HG03521 (cell line): Measurements from ENCODE around the gene RSPH6A.
A peak's percentile ranks its signal among the peaks of the same experiment; 100 is the strongest.
"Not testable (repeated sequence)": the region's sequence is repeated elsewhere in the genome, so short reads cannot be mapped to it uniquely, and the experiment has no call there.

Source experiments
- ATAC-seq: cut with Tn5 transposase; IDR thresholded peaks from one replicate; pipeline ENCODE4 v1.9.1; 2021; ENCODE audit warnings: mild to moderate bottlenecking, moderate library complexity; ENCODE audit not compliant: unreplicated experiment

Gene RSPH6A

GRCh38 chr19:45804140-45804958 lies 10.8 kb downstream of the RSPH6A start:
- no peak for ATAC-seq

DNA sequence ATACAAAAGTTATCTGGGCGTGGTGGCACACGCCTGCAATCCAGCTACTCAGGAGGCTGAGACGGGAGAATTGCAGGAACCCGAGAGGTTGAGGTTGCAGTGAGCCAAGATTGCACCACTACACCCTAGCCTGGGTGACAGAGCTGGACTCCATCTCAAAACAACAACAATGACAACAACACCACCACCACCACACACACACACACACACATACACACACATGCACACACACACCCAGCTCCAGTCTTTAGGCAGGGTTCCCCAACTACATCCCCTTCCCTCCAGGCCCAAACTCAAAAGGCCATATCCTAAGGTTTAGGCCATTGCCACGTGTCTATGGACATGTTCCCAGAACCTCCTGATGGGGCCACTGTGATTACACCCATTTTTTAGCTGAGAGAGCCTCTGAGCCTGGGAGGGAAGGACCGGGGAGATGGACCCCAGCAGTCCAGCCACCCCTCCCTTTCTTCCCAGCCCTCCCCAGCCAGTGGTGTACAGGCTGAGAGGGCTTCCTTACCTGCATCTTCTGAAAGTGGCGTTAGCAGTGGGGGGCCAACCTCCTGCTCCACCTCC lies 13.4 kb downstream of the RSPH6A start:
- ATAC-seq, result no peak

GRCh38 chr19:45800070-45800553 lies 15.0 kb downstream of the RSPH6A start:
- ATAC-seq, result no peak

- ATAC-seq, result not testable (repeated sequence)
These were observed 15.6 kb downstream of the RSPH6A start for GRCh38 chr19:45799541-45799940.

DNA sequence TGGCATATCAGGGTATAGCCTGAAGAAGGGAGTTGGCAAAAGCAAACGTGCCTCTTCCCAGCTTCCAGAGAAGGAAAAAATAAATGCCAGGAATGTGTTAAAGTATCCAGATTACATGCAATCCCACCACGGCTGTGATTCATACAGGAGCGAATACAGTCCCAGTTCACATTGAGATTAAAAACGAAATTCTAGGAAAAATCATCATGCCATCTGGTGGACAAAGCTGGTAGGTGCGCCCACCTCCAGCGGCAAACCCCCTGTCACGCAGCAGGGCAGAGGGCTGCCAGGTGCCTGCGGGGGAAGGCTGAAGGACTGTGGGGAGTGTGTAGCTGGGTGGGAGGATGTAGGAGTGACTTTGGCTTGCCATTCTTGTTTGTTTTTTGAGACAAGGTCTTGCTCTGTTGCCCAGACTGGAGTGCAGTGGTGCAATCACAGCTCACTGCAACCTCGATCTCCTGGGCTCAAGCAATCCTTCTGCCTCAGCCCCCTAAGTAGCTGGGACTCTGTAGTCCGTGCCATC lies 16.1 kb downstream of the RSPH6A start:
- no peak for ATAC-seq

- ATAC-seq, result no peak
These were observed 20.5 kb downstream of the RSPH6A start for GRCh38 chr19:45794627-45795026.

DNA sequence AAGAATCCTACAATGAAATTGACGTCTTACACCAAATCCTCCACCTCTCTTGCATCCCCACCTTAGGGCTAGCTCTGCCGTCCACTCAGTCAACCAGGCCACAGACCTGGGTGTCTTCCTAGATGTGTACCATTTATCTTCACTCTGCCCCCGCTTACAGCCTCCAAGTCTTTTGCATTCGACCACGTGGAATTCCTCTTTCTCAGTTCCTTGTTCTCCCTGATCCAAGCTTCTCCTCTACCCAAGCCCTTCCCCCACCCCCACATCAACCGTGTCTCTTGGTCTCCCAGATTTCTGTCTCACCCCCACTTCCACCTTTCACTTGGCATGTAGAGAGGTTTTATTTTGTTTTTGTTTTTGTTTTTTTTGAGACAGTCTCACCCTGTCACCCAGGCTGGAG lies 21.2 kb downstream of the RSPH6A start:
- no peak for ATAC-seq

GRCh38 chr19:45793178-45793564 lies 21.9 kb downstream of the RSPH6A start:
- no peak for ATAC-seq

DNA sequence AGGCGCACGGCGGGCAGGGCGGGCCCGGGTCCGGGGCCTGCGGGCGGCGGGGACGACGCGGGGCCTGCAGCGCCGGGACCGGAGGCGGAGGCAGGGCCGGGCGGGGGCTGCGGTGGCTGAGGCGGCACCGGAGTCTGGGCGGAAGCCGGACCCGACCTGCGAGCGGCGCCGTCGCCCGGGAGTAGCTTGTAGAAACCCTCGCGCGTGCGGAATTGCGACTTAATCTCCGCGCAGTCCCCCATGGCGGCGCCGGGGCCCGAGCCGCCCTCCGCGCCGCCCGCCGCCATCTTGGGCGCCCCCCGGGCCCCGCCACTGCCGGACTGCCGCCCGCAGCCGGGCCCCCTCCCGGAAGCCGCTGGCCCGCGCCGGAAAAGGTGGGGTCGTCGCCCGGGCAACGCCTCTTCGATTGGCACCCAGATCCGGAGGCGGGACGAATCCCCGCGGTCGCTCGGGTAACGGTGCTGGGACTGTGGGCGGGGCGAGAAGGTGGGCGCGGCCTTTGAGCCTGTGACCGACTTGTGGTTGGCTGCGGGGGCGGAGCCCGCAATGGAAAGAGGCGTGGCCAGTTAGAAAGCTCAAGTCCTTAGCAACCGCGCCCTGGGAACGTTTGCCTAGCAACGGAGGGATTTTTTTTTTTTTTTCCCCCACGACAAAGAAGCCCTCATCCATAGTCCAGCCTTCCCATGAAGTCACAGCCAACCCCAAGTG lies 22.5 kb downstream of the RSPH6A start, which contains the start of gene DMWD:
Gene DMWD, minus strand, starts transcription at position 376 of the 708 bp plus-strand sequence. Its CDS starts 89 bp downstream, at position 287.
- ATAC-seq, result peak; percentile 87

GRCh38 chr19:45791744-45792469 lies 23.2 kb downstream of the RSPH6A start:
- ATAC-seq, result no peak

GRCh38 chr19:45790942-45791341 lies 24.2 kb downstream of the RSPH6A start:
- ATAC-seq, result no peak

DNA sequence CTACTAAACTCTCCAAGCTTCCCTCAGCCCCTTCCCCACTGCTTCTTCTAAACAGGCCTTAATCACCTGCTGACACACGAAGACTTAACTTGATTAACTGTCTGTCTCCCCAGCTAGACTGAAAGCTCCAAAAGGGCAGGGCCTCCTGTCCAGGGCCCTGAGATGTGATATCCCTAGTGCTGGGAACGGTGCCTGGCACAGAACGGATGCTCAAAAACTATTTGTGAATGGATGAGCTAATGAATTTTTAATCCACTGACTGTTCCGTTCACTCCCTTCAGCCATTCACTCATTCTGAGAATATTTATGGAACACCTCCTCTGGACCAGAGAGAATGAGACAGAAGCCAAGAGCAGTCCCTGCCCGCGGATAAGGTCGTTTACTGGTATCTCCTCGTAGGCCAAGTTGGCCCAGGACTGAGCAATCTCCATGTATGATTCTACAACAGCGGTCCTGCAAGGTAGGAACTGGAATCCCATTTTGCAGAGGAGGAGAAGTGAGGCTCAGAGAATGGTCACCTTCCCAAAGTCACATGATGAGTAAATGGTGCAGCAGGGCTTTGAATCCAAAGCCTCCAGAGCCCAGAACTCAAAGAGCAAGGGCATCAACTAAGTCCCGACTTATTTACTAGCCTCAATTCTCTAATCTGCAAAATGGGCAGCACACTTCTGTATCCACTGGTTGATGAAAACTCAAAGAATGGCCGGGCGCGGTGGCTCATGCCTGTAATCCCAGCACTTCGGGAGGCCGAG lies 25.9 kb downstream of the RSPH6A start:
- ATAC-seq, result no peak

DNA sequence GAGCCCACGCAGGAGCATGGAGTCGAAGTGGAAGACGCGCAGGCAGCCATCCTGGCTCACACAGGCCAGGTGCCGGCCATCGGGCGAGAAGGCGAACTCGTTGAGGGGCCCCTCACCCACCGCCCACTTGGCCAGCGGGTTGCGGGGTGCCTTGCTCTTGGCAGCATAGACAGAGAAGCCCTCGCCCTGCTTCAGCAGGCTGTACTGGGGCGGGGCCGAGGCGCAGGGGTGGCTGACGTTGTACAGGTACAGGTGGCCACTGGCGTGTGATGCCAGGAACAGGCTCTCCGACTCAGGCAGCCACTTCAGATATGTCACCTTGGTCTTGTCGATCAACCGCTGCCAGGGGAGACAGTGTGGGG lies 28.6 kb downstream of the RSPH6A start:
- ATAC-seq, result no peak

GRCh38 chr19:45785781-45786532 lies 29.2 kb downstream of the RSPH6A start:
- ATAC-seq, result no peak

GRCh38 chr19:45785097-45785496 lies 30.0 kb downstream of the RSPH6A start:
- no peak for ATAC-seq

DNA sequence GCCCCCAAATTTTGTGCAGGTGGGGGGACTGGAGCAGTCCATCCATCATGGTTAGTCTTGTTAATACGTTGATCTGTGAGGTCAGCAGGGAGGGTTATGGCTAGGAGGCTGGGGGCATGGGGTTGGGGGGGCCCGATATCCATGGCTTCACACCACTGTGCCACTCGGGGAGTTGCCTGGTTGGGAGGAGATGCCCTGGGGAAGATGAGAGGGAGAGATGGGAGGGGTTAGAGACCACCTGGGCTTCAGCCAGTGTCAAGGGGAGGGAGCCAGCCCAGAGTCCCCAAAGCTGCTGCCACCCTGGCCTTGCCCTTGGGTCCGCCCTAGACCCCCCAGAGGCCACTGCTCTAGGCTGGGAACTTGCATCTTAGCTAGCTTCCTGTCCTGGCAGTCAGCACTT lies 31.0 kb downstream of the RSPH6A start:
- ATAC-seq, result no peak

DNA sequence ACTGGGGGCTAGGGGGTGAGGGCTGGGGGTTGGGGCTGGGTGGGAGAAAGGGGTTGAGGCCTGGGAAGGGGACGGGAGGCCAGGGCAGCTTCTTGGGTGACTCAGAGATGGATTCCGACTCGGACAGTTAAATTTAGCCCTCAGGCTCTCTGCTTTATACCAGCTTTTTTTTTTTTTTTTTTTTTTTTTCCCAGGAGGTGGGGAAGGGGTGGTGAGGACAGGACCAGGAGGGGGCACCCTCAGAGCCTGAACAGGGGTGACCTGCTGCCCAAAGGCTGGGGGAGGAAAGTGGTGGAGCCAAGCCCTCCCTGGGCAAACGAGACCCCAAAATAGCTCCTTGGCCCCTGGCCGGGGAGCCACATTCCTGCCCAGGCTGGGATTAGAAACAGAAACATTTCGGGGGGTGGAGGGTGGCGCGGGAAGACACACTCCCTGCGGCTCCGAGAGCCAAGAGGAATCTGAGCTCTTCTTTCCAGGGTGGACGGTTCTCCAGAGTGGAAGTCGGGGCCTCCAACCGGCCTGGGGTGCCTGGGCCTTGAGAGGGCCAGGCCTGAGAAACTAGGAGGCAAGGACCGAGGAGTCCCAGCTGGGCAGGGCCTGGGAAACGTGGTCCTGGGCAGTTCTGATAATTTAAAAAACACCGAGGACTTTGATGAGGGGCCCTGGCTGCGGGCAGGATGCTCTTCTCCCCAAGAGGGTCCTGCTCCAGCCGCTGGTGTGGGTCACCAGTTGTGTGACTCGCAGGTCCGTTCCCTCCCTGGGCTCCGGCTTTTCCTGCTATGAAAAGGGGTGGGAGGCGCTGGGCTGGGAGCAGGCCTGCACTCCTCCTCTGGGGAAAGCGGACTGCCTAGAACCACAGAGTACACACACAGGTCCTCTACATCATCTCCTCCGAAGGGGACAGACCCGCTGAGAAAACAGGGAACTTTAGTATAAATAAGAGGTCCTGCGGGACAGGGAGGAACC lies 32.0 kb downstream of the RSPH6A start:
- ATAC-seq, result no peak

- ATAC-seq, result no peak
These were observed 32.9 kb downstream of the RSPH6A start, which contains the start of gene DMPK for GRCh38 chr19:45782162-45782691. DMPK (minus strand) TSS chr19:45782490; CDS start chr19:45782352, 138 bp downstream.
